Astrocyte (in vitro differentiated cells and primary cell): ENCODE data around the gene SCN2A. TPM values are rescaled to one million over a fixed set of nuclear protein-coding genes. Genes with fewer than 3 reads are reported as not detected.

ENCODE experiments used
- DNase-seq: peaks from one replicate; pipeline ENCODE4 v3.0.0-alpha.2; 2010; ENCODE audit warnings: low read depth
- FAIRE-seq: peaks from 2 replicates; lab custom pipeline; 2011; peaks lifted over from hg19 to GRCh38; lab: Jason Lieb, UNC
- H2AFZ ChIP-seq: 2 replicates; pipeline ENCODE4 v1.6.0; 2012; ENCODE audit warnings: low read depth, low read length, inconsistent platforms
- H3K27ac ChIP-seq: 2 replicates; pipeline ENCODE4 v1.5.1; 2011; ENCODE audit warnings: low read depth, low read length, inconsistent platforms
- H3K27me3 ChIP-seq: 2 replicates; pipeline ENCODE4 v1.6.0; 2011; ENCODE audit warnings: low read length, inconsistent platforms; ENCODE audit not compliant: insufficient read depth
- H3K36me3 ChIP-seq: 2 replicates; pipeline ENCODE4 v1.5.1; 2011; ENCODE audit warnings: low read length, inconsistent platforms; ENCODE audit not compliant: insufficient read depth
- H3K4me1 ChIP-seq: 2 replicates; pipeline ENCODE4 v1.5.1; 2011; ENCODE audit warnings: low read length, inconsistent platforms; ENCODE audit not compliant: insufficient read depth
- H3K4me2 ChIP-seq: 2 replicates; pipeline ENCODE4 v1.6.0; 2012; ENCODE audit warnings: low read length, inconsistent platforms
- H3K4me3 ChIP-seq: 2 replicates; pipeline ENCODE4 v1.5.1; 2011; ENCODE audit warnings: low read depth, mild to moderate bottlenecking, low read length, inconsistent platforms; ENCODE audit not compliant: insufficient read depth
- H3K79me2 ChIP-seq: 2 replicates; pipeline ENCODE4 v1.6.0; 2012; ENCODE audit warnings: mild to moderate bottlenecking, low read length, inconsistent platforms; ENCODE audit not compliant: insufficient read depth
- H3K9ac ChIP-seq: 2 replicates; pipeline ENCODE4 v1.6.0; 2012; ENCODE audit warnings: mild to moderate bottlenecking, low read length, inconsistent platforms
- H3K9me3 ChIP-seq: 2 replicates; pipeline ENCODE4 v1.5.1; 2012; ENCODE audit warnings: low read depth, mild to moderate bottlenecking, low read length, inconsistent platforms; ENCODE audit not compliant: insufficient read depth
- H4K20me1 ChIP-seq: 2 replicates; pipeline ENCODE4 v1.6.0; 2012; ENCODE audit warnings: low read length, inconsistent platforms; ENCODE audit not compliant: insufficient read depth
- H3K27ac Mint-ChIP-seq: one replicate; pipeline ENCODE4 v1.8.0; 2021; ENCODE audit warnings: mild to moderate bottlenecking, mixed read lengths; ENCODE audit not compliant: unreplicated experiment
- H3K27me3 Mint-ChIP-seq: one replicate; pipeline ENCODE4 v1.8.0; 2021; ENCODE audit warnings: low read depth, mixed read lengths; ENCODE audit not compliant: unreplicated experiment
- H3K36me3 Mint-ChIP-seq: one replicate; pipeline ENCODE4 v1.8.0; 2021; ENCODE audit warnings: low read depth, mixed read lengths; ENCODE audit not compliant: unreplicated experiment
- H3K4me1 Mint-ChIP-seq: one replicate; pipeline ENCODE4 v1.8.0; 2021; ENCODE audit warnings: low read depth, mixed read lengths; ENCODE audit not compliant: unreplicated experiment
- H3K4me3 Mint-ChIP-seq: one replicate; pipeline ENCODE4 v1.8.0; 2021; ENCODE audit warnings: mild to moderate bottlenecking, moderate library complexity, mixed read lengths; ENCODE audit not compliant: unreplicated experiment
- H3K9me3 Mint-ChIP-seq: one replicate; pipeline ENCODE4 v1.8.0; 2021; ENCODE audit warnings: mild to moderate bottlenecking, mixed read lengths; ENCODE audit not compliant: unreplicated experiment
- CTCF ChIP-seq: IDR thresholded peaks from 2 replicates; pipeline ENCODE4 v1.5.1; 2011; ENCODE audit warnings: low read depth, mild to moderate bottlenecking, inconsistent platforms, low read length, moderate library complexity; ENCODE audit not compliant: insufficient read depth
- EZH2 ChIP-seq: IDR thresholded peaks from 2 replicates; pipeline ENCODE4 v1.6.1; 2012; ENCODE audit warnings: mild to moderate bottlenecking, low read length, inconsistent platforms; ENCODE audit not compliant: insufficient read depth
- total RNA-seq: library from RNA; stranded (reverse); gene quantifications from 2 replicates; pipeline ENCODE4 v1.2.1, GENCODE V29; 2021

SCN2A gene
- total RNA-seq, 1 donor from 2014 or later = 7.5 TPM

- Histone ChIP-seq H3K4me1 (no peaks in the 10 kb centered on the region), H3K27me3 (no peaks in the 10 kb centered on the region), H3K79me2 (no peaks in the 10 kb centered on the region), H3K4me2 (no peak overlapping the region), H3K9me3 (no peaks in the 10 kb centered on the region), H3K4me3 (no peak overlapping the region), H3K27ac (no peak overlapping the region), H2AFZ (no peak overlapping the region), H4K20me1 (no peaks in the 10 kb centered on the region), H3K9ac (no peak overlapping the region), H3K36me3 (no peaks in the 10 kb centered on the region)
- TF ChIP-seq EZH2 = no peak
- TF ChIP-seq CTCF = no peak
- no peaks in the 10 kb centered on the region for H3K4me1 Mint-ChIP-seq
- no peak overlapping the region for H3K27ac Mint-ChIP-seq
- no peaks in the 10 kb centered on the region for H3K9me3 Mint-ChIP-seq
- peaks cover 7% of the 10 kb centered on the region for H3K27me3 Mint-ChIP-seq
- H3K4me3 Mint-ChIP-seq = no peak overlapping the region
- no peaks in the 10 kb centered on the region for H3K36me3 Mint-ChIP-seq
- no peak for FAIRE-seq
- no peak for DNase-seq
Observed at GRCh38 chr2:165237056-165237455, 2.2 kb upstream of the SCN2A start.

- no peak overlapping the region for H3K27ac Mint-ChIP-seq
- H3K4me3 Mint-ChIP-seq = no peak overlapping the region
- Histone ChIP-seq H3K27ac (no peak overlapping the region), H4K20me1 (no peaks in the 10 kb centered on the region), H3K36me3 (no peaks in the 10 kb centered on the region), H3K79me2 (no peaks in the 10 kb centered on the region), H2AFZ (no peak overlapping the region), H3K9ac (no peak overlapping the region), H3K9me3 (no peaks in the 10 kb centered on the region), H3K27me3 (no peaks in the 10 kb centered on the region), H3K4me1 (no peaks in the 10 kb centered on the region), H3K4me2 (no peak overlapping the region), H3K4me3 (no peak overlapping the region)
- peaks cover 4% of the 10 kb centered on the region for H3K27me3 Mint-ChIP-seq
- TF ChIP-seq CTCF (no peak), EZH2 (no peak)
- DNase-seq (peak; percentile 11), FAIRE-seq (no peak)
- no peaks in the 10 kb centered on the region for H3K4me1 Mint-ChIP-seq
- no peaks in the 10 kb centered on the region for H3K9me3 Mint-ChIP-seq
- no peaks in the 10 kb centered on the region for H3K36me3 Mint-ChIP-seq
Observed at GRCh38 chr2:165238295-165238694, 919 bp upstream of the SCN2A start.

GRCh38 chr2:165239856-165240515 is 772 bp downstream of the SCN2A start:
- H3K27ac ChIP-seq = no peak overlapping the region
- no peak for TF ChIP-seq EZH2
- no peak for TF ChIP-seq CTCF
- FAIRE-seq (no peak), DNase-seq (no peak)
- no peaks in the 10 kb centered on the region for H3K36me3 ChIP-seq
- no peak overlapping the region for H3K4me2 ChIP-seq
- H3K4me1 ChIP-seq = no peaks in the 10 kb centered on the region
- H3K9ac ChIP-seq = no peak overlapping the region
- no peaks in the 10 kb centered on the region for H4K20me1 ChIP-seq
- Mint-ChIP-seq H3K27me3 (peaks cover 4% of the 10 kb centered on the region), H3K4me3 (no peak overlapping the region), H3K9me3 (no peaks in the 10 kb centered on the region), H3K4me1 (no peaks in the 10 kb centered on the region), H3K27ac (no peak overlapping the region), H3K36me3 (no peaks in the 10 kb centered on the region)
- H3K9me3 ChIP-seq = no peaks in the 10 kb centered on the region
- no peaks in the 10 kb centered on the region for H3K27me3 ChIP-seq
- no peak overlapping the region for H3K4me3 ChIP-seq
- H2AFZ ChIP-seq = no peak overlapping the region
- no peaks in the 10 kb centered on the region for H3K79me2 ChIP-seq
